Hair follicular keratinocyte (primary cell): ENCODE data around the gene GGCX. TPM values are rescaled to one million over a fixed set of nuclear protein-coding genes. Genes with fewer than 3 reads are reported as not detected.

Experiments
- total RNA-seq: library from RNA; depleted of rRNA; stranded (reverse); fragments of >200 nt; gene quantifications from 2 replicates; pipeline ENCODE4 v1.2.3, GENCODE V29; 2015

The GGCX gene
- 34.0 and 34.6 TPM in 2 replicates for total RNA-seq

DNA sequence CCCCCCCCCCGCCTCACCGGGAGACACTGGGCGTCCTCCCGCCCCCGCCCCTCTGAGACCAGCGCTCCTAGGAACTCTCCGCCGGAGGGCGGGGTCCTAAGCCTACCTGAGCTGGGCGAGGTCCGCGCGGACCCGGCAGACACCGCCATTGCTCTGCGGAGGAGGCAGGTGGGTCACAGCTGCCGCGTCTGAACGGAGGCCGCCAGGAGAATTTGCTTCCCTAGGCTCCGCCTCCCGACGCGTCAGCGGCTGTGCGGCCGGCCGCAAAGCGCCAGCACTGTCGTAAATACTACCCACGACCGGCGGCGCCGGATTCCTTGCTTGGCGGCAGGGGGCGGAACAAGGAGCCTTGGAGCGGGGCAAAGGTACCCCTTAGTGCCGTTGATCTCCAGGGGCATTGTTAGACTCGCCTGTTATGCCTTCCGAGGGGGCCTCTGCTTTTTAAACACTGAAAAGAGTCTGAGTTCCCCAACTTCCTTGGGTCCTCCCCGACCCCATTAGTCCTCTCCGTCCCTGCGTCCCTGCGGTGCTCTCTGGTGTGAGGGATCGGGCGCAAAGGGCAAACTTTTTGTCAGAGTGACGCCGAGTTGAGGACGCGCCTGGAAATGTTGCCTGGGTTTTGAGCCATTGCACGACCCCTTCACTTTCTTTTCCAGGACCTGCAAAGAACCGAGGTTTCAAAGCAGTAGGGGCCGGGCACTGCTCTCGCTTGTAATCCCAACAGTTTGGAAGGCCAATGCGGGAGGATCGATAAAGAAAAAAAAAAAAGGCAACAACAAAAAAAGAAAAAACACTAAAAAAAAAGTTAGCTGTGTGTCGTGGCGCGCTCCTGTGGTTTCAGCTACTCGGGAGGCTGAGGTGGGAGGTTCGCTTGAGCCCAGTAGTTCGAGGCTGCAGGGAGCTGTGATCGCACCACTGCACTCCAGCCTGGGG is at the start of gene GGCX:
GGCX (minus strand) TSS at position 214 of the 933 bp plus-strand sequence; CDS start at position 149, 65 bp downstream.

DNA sequence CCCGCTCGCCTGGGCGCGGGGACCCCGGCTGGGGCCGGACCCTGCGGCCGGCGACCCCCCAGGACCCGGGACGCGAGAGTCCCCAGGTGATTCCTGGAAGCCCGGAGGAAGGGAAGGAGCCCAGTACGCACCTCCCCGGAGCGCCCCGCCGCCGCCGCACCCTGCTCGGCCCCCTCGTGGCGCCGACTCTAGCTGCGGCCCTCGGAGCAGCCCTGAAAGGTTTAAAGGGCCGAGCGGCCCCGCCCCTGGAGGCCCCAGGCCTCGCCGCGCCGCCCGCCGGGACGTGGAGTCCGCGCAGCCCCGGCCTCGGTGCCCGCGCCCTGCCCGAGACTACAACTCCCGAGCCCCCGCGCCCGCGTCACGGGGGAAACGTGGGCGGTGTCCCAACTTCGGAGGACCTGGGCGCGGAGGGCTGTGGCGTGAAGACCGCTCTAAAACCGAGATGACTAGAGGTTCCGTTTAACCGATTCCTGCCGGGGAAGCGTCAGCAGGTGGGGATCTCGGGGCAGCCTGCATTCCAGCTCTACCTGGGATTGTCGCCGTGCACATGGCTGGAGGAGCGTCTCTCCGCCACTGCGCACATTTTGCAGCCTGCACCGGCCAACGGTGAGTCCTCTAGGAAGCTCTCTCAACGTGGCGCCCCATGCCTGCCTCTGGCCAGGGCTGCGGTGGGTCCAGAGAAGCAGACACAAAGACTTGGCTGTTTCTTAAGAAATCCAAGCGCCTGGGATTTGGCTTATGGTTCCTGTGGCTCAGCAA is 41.4 kb upstream of the GGCX start, which contains the start of gene TMEM150A:
TMEM150A (minus strand) TSS at position 223 of the 759 bp plus-strand sequence. CDS start 750 bp downstream, outside the sequence.

DNA sequence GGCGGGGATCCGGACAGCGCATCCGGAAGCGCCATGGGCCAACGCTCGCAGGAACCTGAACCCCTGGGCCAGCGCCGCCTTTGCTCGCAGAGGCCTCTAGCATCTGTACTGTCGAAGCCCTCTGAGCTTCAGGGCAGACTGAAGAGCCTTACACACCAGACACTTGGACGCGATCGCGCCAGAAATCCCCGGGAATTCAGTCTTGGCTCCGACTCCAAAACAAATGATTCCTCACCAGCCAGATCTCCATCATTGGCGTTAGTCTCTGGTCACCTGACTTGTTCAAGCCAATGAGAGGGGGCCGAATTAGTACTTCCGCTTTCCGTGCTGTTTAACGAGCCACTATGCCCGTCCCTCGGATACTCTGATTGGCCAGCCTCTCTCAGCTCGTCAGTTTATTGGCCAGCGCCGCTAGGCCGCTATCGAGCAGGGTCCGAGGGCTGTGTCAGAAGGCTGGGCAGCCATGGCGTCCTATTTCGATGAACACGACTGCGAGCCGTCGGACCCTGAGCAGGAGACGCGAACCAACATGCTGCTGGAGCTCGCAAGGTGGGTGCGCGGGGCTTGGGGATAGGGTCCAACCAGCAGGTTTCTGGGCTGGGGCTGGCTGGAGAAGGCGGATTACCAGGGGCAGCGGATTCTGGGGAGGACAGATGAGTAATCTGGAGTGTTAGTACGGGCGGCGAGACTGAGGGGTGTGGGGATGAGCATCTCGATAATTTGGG is 34.2 kb upstream of the GGCX start, which contains the start of gene RNF181:
RNF181 (plus strand) TSS at position 445 of the 725 bp plus-strand sequence; CDS start at position 464, 19 bp downstream.

DNA sequence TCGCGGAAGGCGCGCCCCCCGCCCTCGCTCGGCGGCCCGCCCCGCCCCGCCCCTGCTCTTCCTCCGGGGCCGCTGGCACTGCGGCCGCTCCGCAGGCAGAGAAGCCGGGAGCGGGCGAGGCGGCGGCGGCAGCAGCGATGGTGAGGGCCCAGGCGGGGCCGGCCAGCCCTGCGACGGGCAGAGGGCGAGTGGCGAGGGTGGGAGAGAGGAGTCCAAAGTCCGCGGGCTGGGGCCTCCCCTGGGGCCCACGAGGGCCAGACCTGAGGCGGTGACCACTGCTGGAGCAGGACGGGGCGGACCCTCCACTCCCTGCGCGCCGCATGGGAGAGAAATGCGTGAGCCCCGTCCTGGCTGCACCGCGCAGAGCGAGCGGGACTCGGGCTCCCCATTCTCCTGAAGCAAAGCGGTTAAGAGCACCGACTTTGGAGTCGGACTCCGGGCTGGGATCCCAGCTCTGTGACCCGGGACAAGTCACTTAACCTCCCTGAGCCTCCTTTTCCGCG is 23.1 kb upstream of the GGCX start, which contains the start of gene VAMP5:
VAMP5 (plus strand) TSS at position 78 of the 503 bp plus-strand sequence; CDS start at position 138, 60 bp downstream.

DNA sequence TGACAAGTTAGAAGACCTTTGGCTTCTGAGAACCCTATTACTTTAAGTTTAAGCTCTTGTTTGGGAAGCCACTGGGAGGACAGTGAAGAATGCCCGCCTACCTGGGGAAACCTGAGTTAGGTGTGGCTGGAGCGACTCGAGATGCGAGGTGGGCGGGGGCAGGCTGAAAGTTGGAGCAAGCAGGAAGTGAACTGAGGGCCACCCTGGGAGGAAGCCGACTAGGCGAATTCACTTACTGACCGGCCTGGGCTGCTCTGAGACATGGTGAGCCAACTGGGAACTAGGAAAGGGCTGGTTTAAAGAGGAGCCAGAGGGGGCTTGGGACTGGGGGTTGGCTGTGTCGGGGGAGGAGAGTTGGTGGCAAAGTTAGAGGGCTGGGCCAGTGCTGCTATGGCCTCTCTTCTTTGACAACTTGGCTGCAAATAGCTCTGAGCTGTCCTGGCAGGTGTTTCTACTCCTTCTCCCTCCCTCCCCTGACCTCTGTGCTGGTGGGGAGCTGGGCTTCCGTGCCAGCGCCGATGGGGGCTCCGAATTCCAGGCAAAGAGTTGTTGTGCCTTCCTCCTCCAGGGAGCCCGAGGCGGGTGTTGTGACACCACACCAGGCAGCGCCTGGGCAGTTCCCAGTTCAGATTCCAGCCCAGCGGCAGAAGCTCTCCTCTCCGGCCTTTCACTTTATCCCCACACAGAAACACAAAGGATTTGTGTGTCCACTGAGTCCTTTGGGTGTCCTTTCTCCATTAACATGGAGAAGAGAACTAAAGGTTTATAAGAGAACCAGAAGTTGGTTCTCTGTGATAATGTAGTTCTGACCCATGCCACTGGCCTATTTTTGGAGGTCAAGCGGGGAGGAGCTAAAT is 16.3 kb upstream of the GGCX start, which contains the start of gene VAMP8:
VAMP8 (plus strand) TSS at position 201 of the 857 bp plus-strand sequence; CDS start at position 262, 61 bp downstream.

DNA sequence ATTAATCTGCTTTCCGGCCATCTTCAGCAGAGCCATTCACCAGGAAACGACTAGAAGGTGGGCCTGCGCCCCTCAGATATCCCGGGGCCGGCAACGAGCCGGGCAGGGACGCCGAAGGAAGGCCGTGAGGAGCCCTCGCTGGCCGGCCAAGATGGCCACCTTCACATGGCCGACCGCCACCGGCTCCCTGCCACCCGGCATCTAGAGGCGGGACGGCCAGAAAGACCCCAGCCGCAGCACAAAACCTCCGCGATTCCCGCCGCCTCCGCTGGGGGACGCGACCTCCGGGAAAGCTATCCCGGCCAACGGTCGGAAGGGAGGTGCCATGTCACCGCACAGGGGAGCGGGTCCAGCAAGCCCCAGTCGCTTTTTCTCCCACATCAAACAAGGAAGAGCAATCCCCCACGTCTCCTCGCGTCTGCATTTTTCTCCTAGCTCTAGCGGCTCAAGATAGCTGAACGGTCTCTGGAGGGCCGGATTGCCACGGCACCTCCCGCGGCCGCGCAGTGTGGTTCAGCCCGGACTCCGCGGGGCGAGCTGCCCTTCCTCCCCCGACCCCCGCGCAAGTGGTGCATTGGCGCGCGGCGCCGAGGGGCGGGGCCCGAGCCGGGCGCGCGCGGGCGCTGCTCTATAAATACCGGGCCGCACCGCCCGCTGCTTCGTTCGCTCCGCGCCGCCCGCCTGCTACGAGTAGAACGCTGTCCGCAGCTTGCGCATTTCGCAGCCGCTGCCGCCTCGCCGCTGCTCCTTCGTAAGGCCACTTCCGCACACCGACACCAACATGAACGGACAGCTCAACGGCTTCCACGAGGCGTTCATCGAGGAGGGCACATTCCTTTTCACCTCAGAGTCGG is 22.6 kb downstream of the GGCX start, which contains the start of gene MAT2A:
MAT2A (plus strand) TSS at position 662 of the 854 bp plus-strand sequence; CDS start at position 782, 120 bp downstream.

Other genes starting within 250 kb of the GGCX start
- gene TGOLN2, start 233.5 kb downstream of the GGCX start, total RNA-seq: 28.9 and 31.1 TPM in 2 replicates
- gene RETSAT, start 207.0 kb downstream of the GGCX start, total RNA-seq: 47.9 and 54.3 TPM in 2 replicates
- gene ELMOD3, start 206.7 kb downstream of the GGCX start, total RNA-seq: 10.7 and 16.7 TPM in 2 replicates
- 287 and 398 TPM in 2 replicates for gene CAPG, start 151.1 kb downstream of the GGCX start, total RNA-seq
- 0.23 TPM in 1 of 2 replicates, not detected in the other for gene SH2D6, start 142.8 kb downstream of the GGCX start, total RNA-seq
- 69.0 and 72.9 TPM in 2 replicates for gene MAT2A, start 22.3 kb downstream of the GGCX start, total RNA-seq
- gene VAMP8, start 16.1 kb upstream of the GGCX start, total RNA-seq: 99.9 and 101 TPM in 2 replicates
- 1.4 and 3.0 TPM in 2 replicates for gene VAMP5, start 22.9 kb upstream of the GGCX start, total RNA-seq
- gene RNF181, start 34.3 kb upstream of the GGCX start, total RNA-seq: 158 and 222 TPM in 2 replicates
- gene TMEM150A, start 41.2 kb upstream of the GGCX start, total RNA-seq: 10.4 and 12.0 TPM in 2 replicates
- 11.1 and 12.7 TPM in 2 replicates for gene C2orf68, start 50.6 kb upstream of the GGCX start, total RNA-seq
- gene USP39, start 54.7 kb upstream of the GGCX start, total RNA-seq: 44.0 and 72.9 TPM in 2 replicates
- gene SFTPB, start 106.7 kb upstream of the GGCX start, total RNA-seq: not detected in 2 replicates
- not detected in 2 replicates for gene GNLY, start 132.9 kb upstream of the GGCX start, total RNA-seq
- gene ATOH8, start 192.5 kb upstream of the GGCX start, total RNA-seq: not detected in 2 replicates